ENCODE results near the gene CALHM2.
"Not testable (repeated sequence)": the region's sequence is repeated elsewhere in the genome, so short reads cannot be mapped to it uniquely, and the experiment has no call there.

Gene CALHM2, protein sequence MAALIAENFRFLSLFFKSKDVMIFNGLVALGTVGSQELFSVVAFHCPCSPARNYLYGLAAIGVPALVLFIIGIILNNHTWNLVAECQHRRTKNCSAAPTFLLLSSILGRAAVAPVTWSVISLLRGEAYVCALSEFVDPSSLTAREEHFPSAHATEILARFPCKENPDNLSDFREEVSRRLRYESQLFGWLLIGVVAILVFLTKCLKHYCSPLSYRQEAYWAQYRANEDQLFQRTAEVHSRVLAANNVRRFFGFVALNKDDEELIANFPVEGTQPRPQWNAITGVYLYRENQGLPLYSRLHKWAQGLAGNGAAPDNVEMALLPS

GRCh38 chr10:103451831-103452505 is at the start of gene CALHM2:
CALHM2 (minus strand) TSS chr10:103452370; CDS start chr10:103449941, 2,429 bp downstream.
- peak; percentile 56 to 60 for DNase-seq

GRCh38 chr10:103501186-103501585 is 49.0 kb upstream of the CALHM2 start:
- no peak for DNase-seq

GRCh38 chr10:103500481-103500880 is 48.3 kb upstream of the CALHM2 start:
- DNase-seq: no peak

DNA sequence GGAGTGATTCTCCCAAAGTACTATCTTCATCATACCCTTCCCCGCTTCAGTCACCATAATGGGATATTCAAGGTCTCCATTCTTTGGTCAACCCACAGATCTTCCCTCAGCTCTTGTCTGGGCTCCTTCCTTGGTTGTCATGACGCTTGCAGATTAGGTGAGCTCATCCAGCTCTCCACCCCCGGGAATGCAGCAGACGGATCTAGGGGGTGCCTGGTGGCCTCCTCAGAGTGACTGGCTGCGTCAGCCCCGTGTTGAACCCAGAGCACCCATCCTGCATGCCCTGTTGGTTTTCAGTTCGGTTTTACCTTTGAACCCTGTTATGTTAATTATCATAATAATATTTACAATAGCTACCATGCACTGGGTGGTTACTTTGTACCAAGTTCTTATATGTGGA is 47.7 kb upstream of the CALHM2 start:
- no peak for DNase-seq

GRCh38 chr10:103498936-103499638 is 46.9 kb upstream of the CALHM2 start:
- DNase-seq: no peak

DNA sequence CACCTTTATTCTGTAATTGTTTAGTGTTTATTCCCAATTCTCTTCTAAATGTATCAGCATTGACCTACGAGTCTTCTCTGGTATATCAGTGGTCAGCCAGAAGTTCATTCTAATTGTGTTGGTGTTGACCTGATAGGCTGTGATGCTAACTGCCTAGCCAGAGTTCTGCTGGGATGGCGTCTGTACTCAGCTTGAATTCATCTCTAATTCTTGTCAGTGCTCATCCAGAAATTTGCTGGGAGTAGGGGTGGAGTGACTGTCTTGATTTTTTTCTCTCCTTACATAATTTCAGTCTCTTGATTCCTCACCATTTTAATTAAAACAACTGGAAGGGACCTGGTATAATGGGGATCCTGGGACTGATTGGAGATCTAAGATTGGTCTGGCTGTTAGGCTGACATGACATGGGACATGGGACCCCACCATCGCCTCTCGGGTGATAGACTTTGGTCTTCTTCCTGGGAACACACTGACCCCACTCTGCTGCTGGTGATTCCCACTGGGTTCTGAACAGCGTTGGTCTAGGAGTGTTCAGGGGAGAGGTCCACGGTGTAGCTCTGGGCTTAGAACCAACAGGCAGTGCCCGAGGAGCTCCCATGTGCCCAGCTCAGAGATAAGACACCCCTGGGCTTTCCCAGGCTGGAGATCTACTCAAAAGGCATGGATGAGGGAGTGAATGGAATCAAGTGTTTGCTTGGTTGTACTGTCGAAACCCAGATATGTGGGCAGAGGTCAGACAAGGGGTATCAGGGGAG is 45.2 kb upstream of the CALHM2 start:
- DNase-seq: no peak

GRCh38 chr10:103495321-103495720 is 43.2 kb upstream of the CALHM2 start:
- DNase-seq: no peak

- DNase-seq: no peak
Observed at GRCh38 chr10:103493916-103494877, 42.0 kb upstream of the CALHM2 start.

GRCh38 chr10:103493362-103493915 is 41.3 kb upstream of the CALHM2 start, which contains the start of gene NEURL1:
NEURL1 (plus strand) TSS chr10:103493705; CDS start chr10:103494388, 683 bp downstream.
- no peak for DNase-seq

- DNase-seq: no peak
Observed at GRCh38 chr10:103492655-103493261, 40.6 kb upstream of the CALHM2 start.

DNA sequence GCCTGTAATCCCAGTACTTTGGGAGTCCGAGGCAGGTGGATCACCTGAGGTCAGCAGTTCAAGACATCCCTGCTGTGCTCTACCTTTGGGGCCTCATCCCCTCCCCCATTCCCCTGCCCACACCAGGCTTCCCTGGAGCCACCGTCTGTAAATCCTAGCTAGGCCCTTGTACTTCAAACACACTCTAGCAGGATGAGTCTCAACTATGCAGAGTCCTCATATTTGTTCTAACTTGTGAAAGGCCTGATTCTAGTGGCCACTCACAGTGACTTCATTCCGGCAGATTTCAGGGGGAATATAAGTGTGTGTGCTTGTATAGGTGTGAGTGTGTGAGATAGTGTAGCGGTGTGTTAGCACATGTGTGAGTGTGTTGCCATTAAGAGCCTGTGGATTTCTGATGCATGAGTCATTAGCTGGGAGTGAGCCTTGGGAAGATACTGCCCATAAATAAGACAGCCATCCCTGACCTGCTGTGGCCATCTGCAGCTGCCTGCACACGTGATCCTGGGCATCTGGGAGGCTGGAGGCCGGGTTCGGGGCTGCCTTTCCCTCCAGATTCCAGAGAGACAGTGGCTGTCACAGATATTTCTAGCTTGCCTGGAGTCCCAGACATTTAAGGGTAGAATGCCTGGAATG is 39.7 kb upstream of the CALHM2 start:
- DNase-seq: no peak

- no peak for DNase-seq
Observed at GRCh38 chr10:103490986-103491314, 38.8 kb upstream of the CALHM2 start.

GRCh38 chr10:103487410-103487708 is 35.2 kb upstream of the CALHM2 start:
- DNase-seq: no peak

DNA sequence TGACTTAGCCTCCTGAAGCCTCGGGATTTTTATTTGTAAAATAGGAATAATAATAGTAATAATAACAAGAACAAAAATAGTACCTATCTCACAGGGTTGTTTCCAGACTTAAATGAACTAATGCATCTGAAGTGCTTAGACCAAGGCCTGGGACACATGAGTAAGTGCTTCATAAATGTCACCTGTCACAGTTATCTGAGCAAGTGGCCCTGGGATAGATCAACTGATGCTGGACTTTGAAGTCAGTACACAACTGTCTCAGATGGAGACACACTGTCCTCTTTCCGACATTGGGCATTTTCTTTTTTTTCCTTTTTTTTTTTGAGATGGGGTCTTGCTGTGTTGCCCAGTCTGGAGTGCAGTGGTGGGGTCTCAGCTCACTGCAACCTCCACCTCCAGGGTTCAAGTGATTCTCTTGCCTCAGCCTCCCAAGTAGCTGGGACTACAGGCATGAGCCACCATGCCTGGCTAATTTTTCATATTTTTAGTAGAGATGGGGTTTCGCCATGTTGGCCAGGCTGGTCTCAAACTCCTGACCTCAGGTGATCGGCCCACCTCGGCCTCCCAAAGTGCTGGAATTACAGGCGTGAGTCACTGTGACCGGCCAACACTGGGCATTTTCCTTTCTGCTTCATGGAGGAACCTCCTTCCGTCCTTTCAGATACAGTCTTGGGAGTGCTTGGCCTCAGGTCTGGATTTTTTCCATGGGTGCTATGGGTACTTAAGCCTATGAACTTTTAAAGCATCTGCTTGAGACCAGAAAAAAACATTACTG is 34.7 kb upstream of the CALHM2 start:
- DNase-seq: not testable (repeated sequence)

DNA sequence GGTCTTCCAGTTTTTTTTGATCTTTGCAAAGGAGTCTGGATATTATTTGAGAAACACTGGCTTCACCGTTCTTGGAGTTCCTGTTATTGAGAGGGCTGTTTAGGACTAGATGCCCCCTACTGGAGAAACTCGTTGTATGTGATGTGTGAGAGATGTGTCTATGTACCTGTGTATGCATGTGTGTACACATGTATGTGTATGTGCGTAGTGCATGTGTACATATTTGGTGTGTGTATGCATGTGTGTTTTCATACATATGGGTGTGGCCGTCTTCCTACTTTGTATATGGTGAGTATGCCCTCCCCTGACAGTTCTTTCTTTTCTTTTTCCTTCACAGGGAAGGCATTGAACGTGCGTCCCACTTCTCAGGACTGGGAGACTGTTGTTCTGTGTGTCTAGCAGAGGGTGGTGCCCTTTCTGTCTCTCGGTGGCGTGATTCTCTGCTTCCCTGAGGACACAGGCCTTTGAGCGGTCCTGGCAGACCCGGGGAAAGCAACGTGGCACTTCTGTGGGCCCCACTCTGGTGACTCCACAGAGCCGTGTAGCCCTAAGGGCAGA is 29.9 kb upstream of the CALHM2 start:
- no peak for DNase-seq

- no peak for DNase-seq
Observed at GRCh38 chr10:103480521-103480920, 28.4 kb upstream of the CALHM2 start.

DNA sequence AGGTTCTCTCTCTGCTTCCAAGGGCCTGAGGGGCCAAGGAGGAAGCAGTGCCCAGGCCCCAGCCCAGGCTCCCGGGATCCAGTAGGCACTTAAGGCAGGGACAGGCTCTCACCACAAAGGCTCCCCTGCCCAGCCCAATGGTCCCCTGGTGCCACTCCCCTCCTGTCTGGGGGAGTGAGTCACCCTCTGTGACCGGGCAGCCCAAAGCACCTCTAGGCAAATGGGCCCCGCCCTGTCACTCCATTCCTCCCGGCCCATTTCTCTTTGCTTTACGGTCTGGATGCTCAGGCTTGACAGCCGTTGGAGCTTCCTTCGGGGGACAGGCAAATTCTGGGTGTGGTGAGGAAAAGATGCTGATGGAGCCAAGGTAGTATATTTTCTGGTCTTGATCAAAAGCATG is 27.0 kb upstream of the CALHM2 start, which contains the start of gene CALHM3:
CALHM3 (minus strand) TSS at position 106 of the 400 bp plus-strand sequence. CDS start 208 bp downstream, outside the sequence.
- no peak for DNase-seq

GRCh38 chr10:103478671-103479070 is 26.5 kb upstream of the CALHM2 start:
- DNase-seq: no peak

- no peak for DNase-seq
Observed at GRCh38 chr10:103476046-103476768, 24.0 kb upstream of the CALHM2 start.
